Mesenchymal stem cell (in vitro differentiated cells and primary cell): ENCODE results near the gene CENPX.

Experiments used
- DNase-seq: peaks from one replicate; pipeline ENCODE4 v3.0.0-alpha.2; 2013
- H2AFZ ChIP-seq: one replicate; pipeline ENCODE4 v1.6.1; 2013; ENCODE audit warnings: low read depth, mild to moderate bottlenecking, control low read depth, inconsistent platforms, low read length, moderate library complexity
- H2AK5ac ChIP-seq: 2 replicates; pipeline ENCODE4 v1.6.1; 2013; ENCODE audit warnings: low read length, moderate library complexity, mild to moderate bottlenecking, inconsistent platforms; ENCODE audit not compliant: severe bottlenecking
- H2BK120ac ChIP-seq: one replicate; pipeline ENCODE4 v1.6.1; 2013; ENCODE audit warnings: low read depth, mild to moderate bottlenecking, inconsistent platforms, low read length, moderate library complexity
- H2BK12ac ChIP-seq, 2 experiments: one replicate each; pipeline ENCODE4 v1.6.1; 2013; ENCODE audit warnings: inconsistent platforms in 2 of 2, low read length in 2 of 2, mild to moderate bottlenecking in 2 of 2, moderate library complexity in 2 of 2, control low read depth in 1 of 2
- H2BK15ac ChIP-seq: one replicate; pipeline ENCODE4 v1.6.1; 2013; ENCODE audit warnings: mild to moderate bottlenecking, low read depth, inconsistent platforms; ENCODE audit not compliant: poor library complexity, severe bottlenecking
- H2BK5ac ChIP-seq: 2 replicates; pipeline ENCODE4 v1.6.1; 2013; ENCODE audit warnings: low read depth, mild to moderate bottlenecking, low read length, control low read depth, inconsistent platforms; ENCODE audit not compliant: poor library complexity, severe bottlenecking
- H3K14ac ChIP-seq, 2 experiments: one replicate each; pipeline ENCODE4 v1.6.1; 2013; ENCODE audit warnings: inconsistent platforms in 2 of 2, low read length in 2 of 2, control low read depth in 1 of 2, mild to moderate bottlenecking in 1 of 2, moderate library complexity in 1 of 2
- H3K18ac ChIP-seq, 2 experiments: one replicate each; pipeline ENCODE4 v1.6.1; 2013; ENCODE audit warnings: inconsistent platforms in 2 of 2, low read length in 2 of 2, control low read depth in 1 of 2, low read depth in 1 of 2, mild to moderate bottlenecking in 1 of 2
- H3K23ac ChIP-seq, 2 experiments: one replicate each; pipeline ENCODE4 v1.6.1; 2013; ENCODE audit warnings: inconsistent platforms in 2 of 2, low read length in 2 of 2, mild to moderate bottlenecking in 2 of 2, moderate library complexity in 2 of 2, control low read depth in 1 of 2
- H3K27ac ChIP-seq: 2 replicates; pipeline ENCODE4 v1.5.1; 2013; ENCODE audit warnings: mild to moderate bottlenecking, moderate library complexity, low read length, control low read depth, inconsistent platforms; ENCODE audit not compliant: poor library complexity, severe bottlenecking
- H3K27me3 ChIP-seq, 2 experiments: 2 replicates each; pipeline versions ENCODE4 v1.6.1 to v1.7.0; 2013; ENCODE audit warnings: low read length in 2 of 2, mild to moderate bottlenecking in 2 of 2, moderate library complexity in 2 of 2, control low read depth in 1 of 2, inconsistent platforms in 1 of 2; ENCODE audit not compliant: control insufficient read depth in 1 of 2, insufficient read depth in 1 of 2
- H3K36me3 ChIP-seq, 2 experiments: 2 replicates each; pipeline versions ENCODE4 v1.6.1 to v1.7.0; 2013; ENCODE audit warnings: low read length in 2 of 2, control low read depth in 1 of 2, inconsistent platforms in 1 of 2, low read depth in 1 of 2, mild to moderate bottlenecking in 1 of 2; ENCODE audit not compliant: insufficient read depth in 2 of 2, control insufficient read depth in 1 of 2
- H3K4ac ChIP-seq, 2 experiments: one replicate each; pipeline ENCODE4 v1.6.1; 2013; ENCODE audit warnings: inconsistent platforms in 2 of 2, low read length in 2 of 2, mild to moderate bottlenecking in 2 of 2, moderate library complexity in 2 of 2, control low read depth in 1 of 2, low read depth in 1 of 2
- H3K4me1 ChIP-seq: 2 replicates; pipeline ENCODE4 v1.6.1; 2013; ENCODE audit warnings: low read depth, low read length, control low read depth; ENCODE audit not compliant: control insufficient read depth, insufficient read depth
- H3K4me2 ChIP-seq: 2 replicates; pipeline ENCODE4 v1.6.1; 2013; ENCODE audit warnings: low read length, mild to moderate bottlenecking, inconsistent platforms; ENCODE audit not compliant: poor library complexity, severe bottlenecking
- H3K4me3 ChIP-seq, 2 experiments: 2 replicates each; pipeline versions ENCODE4 v1.5.1 to v1.7.0; 2013; ENCODE audit warnings: low read length in 2 of 2, mild to moderate bottlenecking in 2 of 2, control low read depth in 1 of 2, low read depth in 1 of 2; ENCODE audit not compliant: insufficient read depth in 1 of 2
- H3K79me1 ChIP-seq: replicated peaks from 2 replicates; pipeline ENCODE4 v1.6.1; 2013; ENCODE audit warnings: mild to moderate bottlenecking, control low read depth, low read length, inconsistent platforms; ENCODE audit not compliant: poor library complexity, severe bottlenecking
- H3K9ac ChIP-seq: 2 replicates; pipeline ENCODE4 v1.7.0; 2013; ENCODE audit warnings: mild to moderate bottlenecking, low read length, moderate library complexity
- H3K9me3 ChIP-seq: 2 replicates; pipeline ENCODE4 v1.7.0; 2013; ENCODE audit warnings: mild to moderate bottlenecking, low read length; ENCODE audit not compliant: control insufficient read depth
- H4K8ac ChIP-seq: one replicate; pipeline ENCODE4 v1.6.1; 2013; ENCODE audit warnings: inconsistent platforms, mild to moderate bottlenecking, low read length, moderate library complexity
- H4K91ac ChIP-seq: one replicate; pipeline ENCODE4 v1.6.1; 2013; ENCODE audit warnings: mild to moderate bottlenecking, low read length, inconsistent platforms
- WGBS: methylation state at CpG from one replicate; pipeline ENCODE4 v1.1.7; 2013; ENCODE audit warnings: mixed read lengths; 5-methylcytosine and 5-hydroxymethylcytosine counted together

Gene CENPX

GRCh38 chr17:82022981-82023446 lies 336 bp upstream of the CENPX start, which contains the start of gene LRRC45:
TSS of gene LRRC45 (plus strand) at chr17:82023305. CDS start at chr17:82023644, 339 bp downstream.
- peak within 1 kb of the TSS; percentile 93 for H2AFZ ChIP-seq
- H2BK5ac ChIP-seq: no peak within 1 kb of the TSS
- no peak within 1 kb of the TSS for H3K27ac ChIP-seq
- H4K8ac ChIP-seq: peak within 1 kb of the TSS; percentile 45
- H3K18ac ChIP-seq: peak within 1 kb of the TSS; percentile 50 to 88
- peak; percentile 100 for DNase-seq
- H4K91ac ChIP-seq: peak within 1 kb of the TSS; percentile 80
- peak within 1 kb of the TSS in 1 of 2 experiments; percentile 95 for H3K14ac ChIP-seq
- H3K4ac ChIP-seq: peak within 1 kb of the TSS; percentile 63 to 71
- peaks cover 34% of the 10 kb centered on the region for H3K79me1 ChIP-seq
- peak within 1 kb of the TSS; percentile 90 to 93 for H3K4me3 ChIP-seq
- H2BK15ac ChIP-seq: no peak within 1 kb of the TSS
- H3K4me2 ChIP-seq: peak within 1 kb of the TSS; percentile 96
- no peaks in the 10 kb centered on the region for H3K9me3 ChIP-seq
- 1% methylated on average over 36 of the region's 42 CpGs for WGBS
- no peaks in the 10 kb centered on the region for H3K27me3 ChIP-seq
- H3K9ac ChIP-seq: peak within 1 kb of the TSS; percentile 89
- peak within 1 kb of the TSS; percentile 58 for H2BK120ac ChIP-seq
- peak within 1 kb of the TSS; percentile 52 to 67 for H2BK12ac ChIP-seq
- peak within 1 kb of the TSS; percentile 38 for H2AK5ac ChIP-seq
- peaks cover 38% of the 10 kb centered on the region for H3K4me1 ChIP-seq
- peaks cover 10 to 48% of the 10 kb centered on the region in 2 experiments for H3K36me3 ChIP-seq
- H3K23ac ChIP-seq: peak within 1 kb of the TSS in 1 of 2 experiments; percentile 87

GRCh38 chr17:82021900-82022309 lies 773 bp downstream of the CENPX start:
- Histone ChIP-seq H3K23ac (no peak overlapping the region), H3K4me3 (peak overlapping the region; percentile 90 to 93), H2BK5ac (no peak overlapping the region), H3K9ac (peak overlapping the region; percentile 89), H2AFZ (peak overlapping the region; percentile 93), H3K14ac (peak overlapping the region in 1 of 2 experiments; percentile 94), H4K8ac (no peak overlapping the region), H3K4ac (peak overlapping the region in 1 of 2 experiments; percentile 17), H3K36me3 (peaks cover 15 to 48% of the 10 kb centered on the region in 2 experiments), H3K18ac (peak overlapping the region; percentile 14 to 88), H2AK5ac (peak overlapping the region; percentile 38), H2BK12ac (no peak overlapping the region), H3K79me1 (peaks cover 34% of the 10 kb centered on the region), H2BK15ac (no peak overlapping the region), H3K27me3 (no peaks in the 10 kb centered on the region), H3K27ac (no peak overlapping the region), H4K91ac (peak overlapping the region; percentile 54), H3K4me2 (peak overlapping the region; percentile 94), H2BK120ac (peak overlapping the region; percentile 58), H3K4me1 (peaks cover 38% of the 10 kb centered on the region), H3K9me3 (no peaks in the 10 kb centered on the region)
- DNase-seq: peak; percentile 17
- 31% methylated on average over 10 of the region's 10 CpGs for WGBS

- Histone ChIP-seq H4K91ac (peak overlapping the region; percentile 3), H3K27ac (no peak overlapping the region), H3K14ac (no peak overlapping the region), H3K36me3 (peaks cover 15 to 51% of the 10 kb centered on the region in 2 experiments), H3K4me3 (peak overlapping the region in 1 of 2 experiments; percentile 93), H2BK120ac (no peak overlapping the region), H2BK5ac (no peak overlapping the region), H3K27me3 (no peaks in the 10 kb centered on the region), H4K8ac (no peak overlapping the region), H3K4me1 (peaks cover 39% of the 10 kb centered on the region), H2BK15ac (no peak overlapping the region), H3K18ac (no peak overlapping the region), H3K4me2 (peak overlapping the region; percentile 94), H3K9ac (peak overlapping the region; percentile 89), H3K9me3 (no peaks in the 10 kb centered on the region), H2BK12ac (peak overlapping the region in 1 of 2 experiments; percentile 32), H3K23ac (peak overlapping the region in 1 of 2 experiments; percentile 27), H2AFZ (no peak overlapping the region), H3K4ac (no peak overlapping the region), H2AK5ac (no peak overlapping the region), H3K79me1 (peaks cover 34% of the 10 kb centered on the region)
- 81% methylated on average over 25 of the region's 25 CpGs for WGBS
- DNase-seq: peak; percentile 75
Measured at GRCh38 chr17:82021107-82021899, 1.4 kb downstream of the CENPX start.

GRCh38 chr17:82020572-82021106 lies 2.0 kb downstream of the CENPX start:
- H3K23ac ChIP-seq: no peak overlapping the region
- no peak overlapping the region for H3K4me3 ChIP-seq
- peaks cover 39% of the 10 kb centered on the region for H3K4me1 ChIP-seq
- no peak overlapping the region for H3K27ac ChIP-seq
- peak overlapping the region in 1 of 2 experiments; percentile 37 for H3K18ac ChIP-seq
- no peak overlapping the region for H2BK120ac ChIP-seq
- H3K27me3 ChIP-seq: no peaks in the 10 kb centered on the region
- no peaks in the 10 kb centered on the region for H3K9me3 ChIP-seq
- no peak overlapping the region for H2BK12ac ChIP-seq
- H3K9ac ChIP-seq: no peak overlapping the region
- no peak overlapping the region for H2AK5ac ChIP-seq
- H3K4ac ChIP-seq: no peak overlapping the region
- H3K79me1 ChIP-seq: peaks cover 34% of the 10 kb centered on the region
- WGBS: 96% methylated on average over 14 of the region's 14 CpGs
- H3K4me2 ChIP-seq: no peak overlapping the region
- no peak overlapping the region for H4K91ac ChIP-seq
- no peak overlapping the region for H4K8ac ChIP-seq
- H2BK15ac ChIP-seq: no peak overlapping the region
- no peak overlapping the region for H2BK5ac ChIP-seq
- no peak for DNase-seq
- no peak overlapping the region for H2AFZ ChIP-seq
- peaks cover 15 to 45% of the 10 kb centered on the region in 2 experiments for H3K36me3 ChIP-seq
- no peak overlapping the region for H3K14ac ChIP-seq
